Ovary (tissue), 9 donors: ENCODE data around the gene RTL1. TPM values are rescaled to one million over a fixed set of nuclear protein-coding genes. Genes with fewer than 3 reads are reported as not detected.

Experiments used
- DNase-seq, 5 donors: peaks; one replicate each; pipeline ENCODE4 v3.0.0-alpha.2; 2019 to 2020
- H3K27ac ChIP-seq, 2 donors: fragments of 200-600 bp; one replicate each; pipeline versions ENCODE4 v1.5.1 to v1.8.0; 2019 to 2022
- H3K27me3 ChIP-seq: fragments of 200-600 bp; one replicate; pipeline ENCODE4 v1.8.0; 2022
- H3K36me3 ChIP-seq: fragments of 200-600 bp; sonication (generic); one replicate; pipeline ENCODE4 v1.5.1; 2019
- H3K4me1 ChIP-seq: one replicate; pipeline ENCODE4 v1.8.1; 2013; ENCODE audit warnings: mild to moderate bottlenecking, moderate library complexity; ENCODE audit not compliant: insufficient read depth
- H3K4me3 ChIP-seq: fragments of 200-600 bp; sonication (generic); one replicate; pipeline ENCODE4 v1.5.1; 2017
- H3K9me3 ChIP-seq, 2 donors: fragments of 200-600 bp in 1 of 2; sonication (generic) in 1 of 2; one replicate each; pipeline versions ENCODE4 v1.5.1 to v1.8.1; 2013 to 2019; ENCODE audit warnings: mild to moderate bottlenecking in 1 of 2, moderate library complexity in 1 of 2
- EP300 ChIP-seq: sonication (generic); formaldehyde crosslinking; IDR thresholded peaks from one replicate; pipeline ENCODE4 v1.6.1; 2017; ENCODE audit warnings: antibody characterized with exemption
- POLR2A ChIP-seq: fragments of 450-650 bp; IDR thresholded peaks from one replicate; pipeline ENCODE4 v1.6.1; 2017; ENCODE audit warnings: antibody characterized with exemption, mild to moderate bottlenecking, moderate library complexity
- WGBS, 3 donors: extraction: QIAGEN DNeasy Blood & Tissue Kit in 1 of 3; methylation state at CpG; one replicate each; pipeline versions ENCODE4 v1.1.5 to v1.1.7; 2013 to 2017; 5-methylcytosine and 5-hydroxymethylcytosine counted together
- intact Hi-C, 4 donors: fragments of 100-400 bp; cut with DNase I; formaldehyde crosslinking; loops; one replicate each; pipeline versions ENCODE4 v1.11.0 to v1.15.1; 2022 to 2023
- polyA plus RNA-seq, 2 donors: library from polyadenylated mRNA; stranded (reverse); fragments of 200-250 nt in 1 of 2; fragments of 350-450 nt in 1 of 2; fragmentation: Illumina TruSeq in 1 of 2; extraction: RNeasy Lipid Tissue Mini Kit (QIAGEN cat#74804) in 1 of 2; gene quantifications; one replicate each; pipeline ENCODE4 v1.2.3, GENCODE V29; 2013 to 2014
- total RNA-seq, 7 donors: library from RNA; depleted of rRNA in 2 of 7; stranded (reverse); fragments of >200 nt in 2 of 7; fragmentation: NEBNext Ultra II Directional in 3 of 7; extraction: Animal tissue kit (Norgen Biotek cat#: 25700) in 3 of 7; gene quantifications; one replicate each; pipeline versions ENCODE4 v1.1.0 to v1.2.4, GENCODE V29; 2016 to 2023
- TF ChIP-seq, protein P1 (sequence below), 3 donors: fragments of 450-650 bp in 2 of 3; fragments of 200-600 bp in 1 of 3; IDR thresholded peaks; one replicate each; pipeline versions ENCODE4 v1.5.1 to v1.8.0; 2016 to 2022; ENCODE audit warnings: antibody characterized with exemption in 3 of 3, mild to moderate bottlenecking in 1 of 3
- donor health status: DM: no; HTN: no; CAD: no; lungs with moderate emphysema.
- donor health status: DM: no; HTN: no; CAD: no.
- donor health status: Bipolar disorder and iron deficiency.
- donor health status: DM: yes; HTN: yes; CAD: no.
- donor health status: DM: no; HTN: no; CAD: no.
- donor health status: DM: yes; HTN: yes; CAD: no.

The RTL1 gene
- total and polyA plus RNA-seq, 9 donors = 0.06 to 1.3 (median 0.40) TPM; not detected in 2

DNA sequence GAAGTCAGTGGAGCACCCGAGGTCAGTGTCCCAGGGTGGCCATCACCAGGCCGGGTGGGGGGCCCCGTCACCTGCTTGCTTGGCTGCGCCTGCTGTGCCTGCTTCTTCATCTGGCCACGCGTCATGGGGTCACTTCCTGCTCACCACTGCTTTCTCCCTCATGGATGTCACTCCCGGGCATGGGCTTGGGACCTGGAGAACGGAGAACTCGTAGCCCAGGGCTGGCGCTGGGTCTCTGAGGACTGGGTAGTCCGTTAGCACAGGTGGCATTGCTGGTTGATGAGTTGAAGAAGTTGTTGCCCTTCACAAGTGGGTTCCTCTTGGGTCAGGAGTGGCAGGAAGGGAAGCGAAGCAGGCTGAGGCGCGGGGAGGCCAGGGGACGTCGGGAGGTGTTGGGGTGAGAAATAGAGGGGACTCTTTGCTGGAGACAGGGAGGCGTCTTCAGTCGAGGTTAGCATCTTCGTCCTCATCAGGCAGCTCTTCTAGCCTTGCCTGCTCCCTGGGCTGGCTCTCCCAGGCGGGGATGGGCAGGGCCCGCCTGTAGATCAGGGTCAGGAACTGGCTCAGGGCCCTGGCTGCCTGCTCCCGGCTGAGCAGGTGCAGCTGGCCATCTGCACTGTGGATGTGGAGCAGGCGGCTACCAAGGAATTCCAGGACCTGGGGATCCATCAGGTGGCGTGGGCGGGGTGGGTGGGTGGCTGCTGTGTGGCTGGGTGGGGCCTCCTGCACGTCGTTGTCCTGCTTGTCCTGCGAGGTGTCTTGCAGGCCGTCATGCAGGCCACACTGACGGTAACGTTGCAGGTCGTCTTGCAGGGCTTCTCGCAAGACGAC, 23.0 kb downstream of the RTL1 start:
- no peaks in the 10 kb centered on the region for H3K9me3 ChIP-seq
- no peak overlapping the region for H3K4me3 ChIP-seq
- H3K36me3 ChIP-seq = no peaks in the 10 kb centered on the region
- peak in 2 of 5 donors; percentile 12 to 36 for DNase-seq
- TF ChIP-seq EP300 = no peak
- TF ChIP-seq, protein P1, sequence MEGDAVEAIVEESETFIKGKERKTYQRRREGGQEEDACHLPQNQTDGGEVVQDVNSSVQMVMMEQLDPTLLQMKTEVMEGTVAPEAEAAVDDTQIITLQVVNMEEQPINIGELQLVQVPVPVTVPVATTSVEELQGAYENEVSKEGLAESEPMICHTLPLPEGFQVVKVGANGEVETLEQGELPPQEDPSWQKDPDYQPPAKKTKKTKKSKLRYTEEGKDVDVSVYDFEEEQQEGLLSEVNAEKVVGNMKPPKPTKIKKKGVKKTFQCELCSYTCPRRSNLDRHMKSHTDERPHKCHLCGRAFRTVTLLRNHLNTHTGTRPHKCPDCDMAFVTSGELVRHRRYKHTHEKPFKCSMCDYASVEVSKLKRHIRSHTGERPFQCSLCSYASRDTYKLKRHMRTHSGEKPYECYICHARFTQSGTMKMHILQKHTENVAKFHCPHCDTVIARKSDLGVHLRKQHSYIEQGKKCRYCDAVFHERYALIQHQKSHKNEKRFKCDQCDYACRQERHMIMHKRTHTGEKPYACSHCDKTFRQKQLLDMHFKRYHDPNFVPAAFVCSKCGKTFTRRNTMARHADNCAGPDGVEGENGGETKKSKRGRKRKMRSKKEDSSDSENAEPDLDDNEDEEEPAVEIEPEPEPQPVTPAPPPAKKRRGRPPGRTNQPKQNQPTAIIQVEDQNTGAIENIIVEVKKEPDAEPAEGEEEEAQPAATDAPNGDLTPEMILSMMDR (IDR thresholded peaks at IDR 0.05) = no peak
- no peak for TF ChIP-seq POLR2A
- no peaks in the 10 kb centered on the region for H3K27me3 ChIP-seq
- 87 to 91% (median 91%) methylated on average over 21 to 34 of the region's 34 CpGs for WGBS, 3 donors
- intact Hi-C loops = no loop called here
- H3K27ac ChIP-seq = no peak overlapping the region
- no peaks in the 10 kb centered on the region for H3K4me1 ChIP-seq

DNA sequence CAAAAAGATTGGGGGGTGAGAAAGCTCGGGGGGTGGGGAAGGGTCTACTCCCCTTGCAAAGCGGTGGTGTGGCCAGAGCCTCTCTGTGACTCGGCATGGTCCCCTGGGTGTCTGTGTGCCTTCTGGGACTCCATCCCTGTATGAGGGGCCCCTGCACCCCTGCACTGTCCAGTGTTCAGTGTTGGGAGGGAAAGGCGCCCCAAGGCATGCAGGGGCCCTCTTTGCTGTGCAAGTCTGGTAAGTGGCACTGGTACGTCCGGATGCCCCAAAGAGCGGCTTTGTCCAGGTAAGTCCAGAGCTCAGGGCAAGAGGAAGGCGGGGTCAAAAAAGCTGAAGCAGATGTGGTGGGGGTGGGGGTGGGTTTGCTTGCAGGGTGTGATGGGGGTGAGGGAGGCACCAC, 23.7 kb downstream of the RTL1 start:
- DNase-seq = peak in 2 of 5 donors; percentile 11 to 32
- Histone ChIP-seq H3K36me3 (no peaks in the 10 kb centered on the region), H3K27me3 (no peaks in the 10 kb centered on the region), H3K27ac (no peak overlapping the region), H3K4me3 (no peak overlapping the region), H3K4me1 (no peaks in the 10 kb centered on the region), H3K9me3 (no peaks in the 10 kb centered on the region)
- TF ChIP-seq POLR2A (no peak), EP300 (no peak)
- TF ChIP-seq, protein P1 (IDR thresholded peaks at IDR 0.05) = no peak
- intact Hi-C loops = loop anchor here in 1 of 4 donors (10.0 kb wide), 1 partner anchor 1515 kb away; no protein-coding TSS in a partner anchor
- 85 to 96% (median 85%) methylated on average over 8 of the region's 8 CpGs for WGBS, 3 donors

DNA sequence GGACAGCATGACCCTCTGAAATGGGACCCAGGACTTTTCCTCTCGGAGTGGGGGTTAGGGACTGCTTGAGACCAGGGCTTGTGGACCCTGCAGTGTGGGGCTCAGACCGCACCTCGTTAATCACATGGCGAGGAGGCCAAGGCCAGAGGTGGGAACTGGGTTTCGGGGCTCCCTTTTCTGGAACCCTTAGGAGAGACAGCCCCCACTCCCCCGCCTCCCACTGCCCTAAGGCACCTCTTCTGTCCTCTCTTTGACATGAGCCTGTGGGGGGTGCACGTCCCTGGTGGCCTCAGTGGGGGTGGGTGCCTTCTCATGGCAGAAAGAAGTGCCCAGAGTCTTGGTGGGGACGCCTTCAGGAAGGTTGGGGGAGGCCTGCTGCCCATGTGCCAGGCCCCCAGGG, 24.3 kb downstream of the RTL1 start:
- WGBS, 3 donors = 83 to 86% (median 83%) methylated on average over 8 of the region's 8 CpGs
- H3K27me3 ChIP-seq = no peaks in the 10 kb centered on the region
- H3K4me1 ChIP-seq = no peaks in the 10 kb centered on the region
- no peak overlapping the region for H3K4me3 ChIP-seq
- H3K27ac ChIP-seq = no peak overlapping the region
- no peaks in the 10 kb centered on the region for H3K9me3 ChIP-seq
- intact Hi-C loops = loop anchor here in 1 of 4 donors (10.0 kb wide), 1 partner anchor 1516 kb away; no protein-coding TSS in a partner anchor
- no peaks in the 10 kb centered on the region for H3K36me3 ChIP-seq
- DNase-seq = peak in 2 of 5 donors; percentile 10 to 30
- TF ChIP-seq POLR2A (no peak), EP300 (no peak)
- TF ChIP-seq, protein P1 (IDR thresholded peaks at IDR 0.05) = no peak

DNA sequence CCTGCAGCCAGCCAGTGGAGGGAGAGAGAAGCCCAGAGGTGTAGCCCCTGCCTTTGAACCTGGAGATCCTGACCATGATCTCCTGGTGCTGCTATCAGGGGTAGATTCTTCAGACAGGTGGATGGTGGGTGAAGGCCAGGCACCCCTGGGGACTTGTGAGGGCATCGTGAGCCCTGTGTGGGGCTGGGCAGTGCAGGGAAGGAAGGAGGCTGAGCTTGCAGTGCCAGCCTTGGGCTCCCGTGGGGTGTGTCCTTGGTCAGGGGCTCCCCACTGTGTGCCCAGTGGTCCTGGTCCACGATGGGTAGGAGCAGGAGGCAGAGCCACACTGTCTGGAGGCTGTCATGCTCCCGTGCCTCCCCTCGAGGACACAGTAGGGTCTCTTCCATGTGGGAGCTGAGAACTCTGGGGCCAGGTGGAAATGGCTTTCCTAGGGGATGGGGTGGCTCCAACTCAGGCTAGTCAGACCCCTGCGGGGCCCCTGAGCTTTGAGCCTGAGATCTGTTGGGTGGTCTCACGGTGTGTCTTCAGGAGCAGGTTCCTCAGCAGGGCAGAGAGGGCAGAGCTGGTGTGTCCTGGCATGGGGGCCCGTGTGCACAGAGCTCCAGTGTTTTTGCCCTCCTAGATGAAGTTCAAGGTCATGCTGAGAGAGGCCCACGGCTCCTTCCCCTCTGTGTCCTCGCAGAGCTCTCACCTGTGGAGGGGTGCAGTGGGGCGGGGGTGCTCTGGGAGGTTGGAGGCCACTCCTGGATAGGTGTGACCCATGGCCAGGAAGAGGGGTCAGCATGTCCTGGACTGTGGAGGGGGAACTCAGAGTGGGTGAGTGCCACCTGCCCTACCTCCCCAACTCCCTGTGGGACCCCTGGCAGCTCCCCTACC, 25.0 kb downstream of the RTL1 start:
- Histone ChIP-seq H3K4me1 (no peaks in the 10 kb centered on the region), H3K27ac (no peak overlapping the region), H3K36me3 (no peaks in the 10 kb centered on the region), H3K4me3 (no peak overlapping the region), H3K9me3 (no peaks in the 10 kb centered on the region), H3K27me3 (no peaks in the 10 kb centered on the region)
- DNase-seq = peak in 2 of 5 donors; percentile 12 to 28
- 69 to 74% (median 70%) methylated on average over 8 to 11 of the region's 11 CpGs for WGBS, 3 donors
- TF ChIP-seq, protein P1 (IDR thresholded peaks at IDR 0.05) = no peak
- no peak for TF ChIP-seq POLR2A
- no peak for TF ChIP-seq EP300
- intact Hi-C loops = loop anchor here in 1 of 4 donors (10.0 kb wide), 1 partner anchor 1516 kb away; no protein-coding TSS in a partner anchor
